ENCODE measurements around the gene TMEM215. TPM values are rescaled to one million over a fixed set of nuclear protein-coding genes. Genes with fewer than 3 reads are reported as not detected.
"Not testable (repeated sequence)": the region's sequence is repeated elsewhere in the genome, so short reads cannot be mapped to it uniquely, and the experiment has no call there.

The TMEM215 gene
- total and polyA plus RNA-seq, 9 donors, result 0.43 to 1.6 (median 0.88) TPM

DNA sequence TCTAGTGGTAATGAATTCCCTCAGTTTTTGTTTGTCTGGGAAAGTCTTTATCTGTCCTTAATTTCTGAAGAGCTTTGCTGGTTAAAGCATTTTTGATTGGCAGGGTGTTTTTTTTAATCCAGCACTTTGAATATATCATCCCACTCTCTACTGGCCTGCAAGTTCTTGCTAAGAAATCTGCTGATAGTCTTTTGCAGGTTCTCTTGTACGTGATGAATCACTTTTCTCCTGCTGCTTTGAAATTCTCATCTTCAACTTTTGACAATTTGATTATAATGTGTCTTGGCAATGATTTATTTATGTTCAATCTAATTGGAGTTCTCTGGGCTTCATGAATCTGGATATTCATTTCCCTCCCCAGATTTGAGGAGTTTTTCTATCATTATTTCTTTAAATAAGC, 8.1 kb upstream of the TMEM215 start:
- DNase-seq, result no peak
- no peaks in the 10 kb centered on the region for H3K36me3 ChIP-seq (ENCODE audit: control insufficient read depth, insufficient read depth, low read length)
- no CpG with 5 or more reads among the region's 1 CpG for WGBS (ENCODE audit: insufficient coverage)
- H3K4me3 ChIP-seq (ENCODE audit: low read length), result no peak overlapping the region
- H3K4me1 ChIP-seq (ENCODE audit: control insufficient read depth, insufficient read depth, low read length), result no peaks in the 10 kb centered on the region
- no peaks in the 10 kb centered on the region for H3K9me3 ChIP-seq (replicated peaks; ENCODE audit: control insufficient read depth, low read depth, low read length)
- H3K27ac ChIP-seq (ENCODE audit: low read length), result no peak overlapping the region
- H3K27me3 ChIP-seq (ENCODE audit: control insufficient read depth, insufficient read depth, low read length), result no peaks in the 10 kb centered on the region

- 21% methylated on average over 1 of the region's 3 CpGs for WGBS (ENCODE audit: insufficient coverage)
- Histone ChIP-seq H3K36me3 (ENCODE audit: control insufficient read depth, insufficient read depth, low read length) (no peaks in the 10 kb centered on the region), H3K27ac (ENCODE audit: low read length) (no peak overlapping the region), H3K9me3 (replicated peaks; ENCODE audit: control insufficient read depth, low read depth, low read length) (no peaks in the 10 kb centered on the region), H3K4me3 (ENCODE audit: low read length) (no peak overlapping the region), H3K4me1 (ENCODE audit: control insufficient read depth, insufficient read depth, low read length) (no peaks in the 10 kb centered on the region), H3K27me3 (ENCODE audit: control insufficient read depth, insufficient read depth, low read length) (no peaks in the 10 kb centered on the region)
- DNase-seq, result peak; percentile 12
Observed at GRCh38 chr9:32776201-32776600, 7.1 kb upstream of the TMEM215 start.

GRCh38 chr9:32782476-32783167, 718 bp upstream of the TMEM215 start:
- H3K36me3 ChIP-seq (ENCODE audit: control insufficient read depth, insufficient read depth, low read length), result no peaks in the 10 kb centered on the region
- H3K4me1 ChIP-seq (ENCODE audit: control insufficient read depth, insufficient read depth, low read length), result peaks cover 5% of the 10 kb centered on the region
- H3K27ac ChIP-seq (ENCODE audit: low read length), result no peak overlapping the region
- H3K4me3 ChIP-seq (ENCODE audit: low read length), result peak overlapping the region; percentile 33
- DNase-seq, result no peak
- 6% methylated on average over 45 of the region's 45 CpGs for WGBS (ENCODE audit: insufficient coverage)
- no peaks in the 10 kb centered on the region for H3K9me3 ChIP-seq (replicated peaks; ENCODE audit: control insufficient read depth, low read depth, low read length)
- peaks cover 33% of the 10 kb centered on the region for H3K27me3 ChIP-seq (ENCODE audit: control insufficient read depth, insufficient read depth, low read length)

DNA sequence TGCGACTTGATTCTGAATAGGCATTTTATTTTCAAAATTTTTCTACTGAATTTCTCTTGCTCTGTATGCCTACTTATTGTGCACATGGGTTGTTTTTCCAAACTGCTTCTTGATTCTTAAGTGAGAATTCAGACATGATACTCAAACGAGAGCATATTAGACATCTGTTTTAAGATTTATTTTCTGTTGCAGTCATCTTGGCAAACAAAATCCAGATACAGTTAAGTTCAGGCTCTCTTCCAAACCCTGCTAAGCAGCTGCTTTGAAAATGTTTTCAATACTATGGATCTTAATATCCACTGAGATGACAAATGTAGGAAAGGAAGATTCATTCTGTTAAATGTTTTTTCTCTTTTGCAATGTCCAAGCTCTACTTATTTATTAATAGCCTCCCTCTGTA, 4.5 kb downstream of the TMEM215 start:
- H3K4me3 ChIP-seq (ENCODE audit: low read length), result no peak overlapping the region
- H3K4me1 ChIP-seq (ENCODE audit: control insufficient read depth, insufficient read depth, low read length), result peaks cover 1% of the 10 kb centered on the region
- DNase-seq, result peak; percentile 92
- H3K36me3 ChIP-seq (ENCODE audit: control insufficient read depth, insufficient read depth, low read length), result no peaks in the 10 kb centered on the region
- no peak overlapping the region for H3K27ac ChIP-seq (ENCODE audit: low read length)
- peaks cover 22% of the 10 kb centered on the region for H3K27me3 ChIP-seq (ENCODE audit: control insufficient read depth, insufficient read depth, low read length)
- H3K9me3 ChIP-seq (replicated peaks; ENCODE audit: control insufficient read depth, low read depth, low read length), result no peaks in the 10 kb centered on the region
- no CpG with 5 or more reads among the region's 2 CpGs for WGBS (ENCODE audit: insufficient coverage)

- WGBS (ENCODE audit: insufficient coverage), result 68% methylated on average over 3 of the region's 3 CpGs
- DNase-seq; H3K27me3 ChIP-seq (ENCODE audit: control insufficient read depth, insufficient read depth, low read length); H3K4me3 ChIP-seq (ENCODE audit: low read length); H3K36me3 ChIP-seq (ENCODE audit: control insufficient read depth, insufficient read depth, low read length); H3K9me3 ChIP-seq (replicated peaks; ENCODE audit: control insufficient read depth, low read depth, low read length); H3K27ac ChIP-seq (ENCODE audit: low read length); H3K4me1 ChIP-seq (ENCODE audit: control insufficient read depth, insufficient read depth, low read length): not testable (repeated sequence)
Observed at GRCh38 chr9:32796015-32796414, 12.7 kb downstream of the TMEM215 start.

DNA sequence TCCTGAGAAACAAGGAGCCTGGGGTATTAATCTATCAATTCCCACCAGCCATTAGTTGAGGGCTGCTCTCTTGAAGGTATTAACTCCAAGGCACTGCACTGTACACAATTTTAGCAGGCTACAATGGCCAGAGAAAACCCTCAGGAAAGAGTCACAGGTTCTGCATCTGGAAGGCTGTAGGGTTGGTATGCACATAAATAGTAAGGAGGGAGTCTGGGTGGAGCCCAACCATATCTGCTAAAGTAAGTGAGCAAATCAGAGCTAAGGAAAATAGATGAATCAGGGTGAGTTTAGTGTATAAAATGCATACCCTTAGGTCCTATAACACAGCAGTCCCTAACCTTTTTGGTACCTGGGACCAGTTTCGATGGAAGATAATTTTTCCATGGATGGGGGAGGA, 18.2 kb downstream of the TMEM215 start:
- no CpG with 5 or more reads among the region's 1 CpG for WGBS (ENCODE audit: insufficient coverage)
- peaks cover 2% of the 10 kb centered on the region for H3K9me3 ChIP-seq (replicated peaks; ENCODE audit: control insufficient read depth, low read depth, low read length)
- DNase-seq, result no peak
- H3K27me3 ChIP-seq (ENCODE audit: control insufficient read depth, insufficient read depth, low read length), result no peaks in the 10 kb centered on the region
- no peak overlapping the region for H3K27ac ChIP-seq (ENCODE audit: low read length)
- H3K4me3 ChIP-seq (ENCODE audit: low read length), result no peak overlapping the region
- no peaks in the 10 kb centered on the region for H3K36me3 ChIP-seq (ENCODE audit: control insufficient read depth, insufficient read depth, low read length)
- no peaks in the 10 kb centered on the region for H3K4me1 ChIP-seq (ENCODE audit: control insufficient read depth, insufficient read depth, low read length)

DNA sequence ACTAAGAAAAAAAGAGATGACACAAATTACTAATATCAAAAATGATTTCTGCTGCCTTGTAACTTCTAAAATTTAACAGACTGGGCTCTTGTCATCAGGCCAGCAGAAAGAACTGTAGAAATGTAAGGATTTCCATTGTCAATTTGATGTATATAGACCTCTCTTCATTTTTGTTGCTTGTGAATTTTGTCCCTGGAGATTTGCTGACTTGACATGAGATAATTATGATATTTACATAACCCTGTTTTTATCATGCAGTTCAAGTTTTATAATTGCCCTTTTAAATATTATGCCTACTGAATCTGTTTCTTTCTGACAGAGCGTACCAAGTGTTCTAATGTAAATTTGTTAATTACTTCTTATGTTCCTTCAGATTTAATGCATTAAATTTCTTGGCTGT, 23.9 kb downstream of the TMEM215 start:
- no peak for DNase-seq
- H3K27me3 ChIP-seq (ENCODE audit: control insufficient read depth, insufficient read depth, low read length), result no peaks in the 10 kb centered on the region
- no peaks in the 10 kb centered on the region for H3K4me1 ChIP-seq (ENCODE audit: control insufficient read depth, insufficient read depth, low read length)
- no CpG with 5 or more reads among the region's 1 CpG for WGBS (ENCODE audit: insufficient coverage)
- no peak overlapping the region for H3K27ac ChIP-seq (ENCODE audit: low read length)
- H3K4me3 ChIP-seq (ENCODE audit: low read length), result no peak overlapping the region
- H3K9me3 ChIP-seq (replicated peaks; ENCODE audit: control insufficient read depth, low read depth, low read length), result peaks cover 2% of the 10 kb centered on the region
- H3K36me3 ChIP-seq (ENCODE audit: control insufficient read depth, insufficient read depth, low read length), result no peaks in the 10 kb centered on the region

GRCh38 chr9:32811246-32811645, 27.9 kb downstream of the TMEM215 start:
- H3K27ac ChIP-seq (ENCODE audit: low read length), result no peak overlapping the region
- peak; percentile 64 for DNase-seq
- 44% methylated on average over 1 of the region's 3 CpGs for WGBS (ENCODE audit: insufficient coverage)
- H3K4me3 ChIP-seq (ENCODE audit: low read length), result no peak overlapping the region
- H3K27me3 ChIP-seq (ENCODE audit: control insufficient read depth, insufficient read depth, low read length), result no peaks in the 10 kb centered on the region
- H3K36me3 ChIP-seq (ENCODE audit: control insufficient read depth, insufficient read depth, low read length), result no peaks in the 10 kb centered on the region
- H3K4me1 ChIP-seq (ENCODE audit: control insufficient read depth, insufficient read depth, low read length), result no peaks in the 10 kb centered on the region
- H3K9me3 ChIP-seq (replicated peaks; ENCODE audit: control insufficient read depth, low read depth, low read length), result peaks cover 2% of the 10 kb centered on the region

DNA sequence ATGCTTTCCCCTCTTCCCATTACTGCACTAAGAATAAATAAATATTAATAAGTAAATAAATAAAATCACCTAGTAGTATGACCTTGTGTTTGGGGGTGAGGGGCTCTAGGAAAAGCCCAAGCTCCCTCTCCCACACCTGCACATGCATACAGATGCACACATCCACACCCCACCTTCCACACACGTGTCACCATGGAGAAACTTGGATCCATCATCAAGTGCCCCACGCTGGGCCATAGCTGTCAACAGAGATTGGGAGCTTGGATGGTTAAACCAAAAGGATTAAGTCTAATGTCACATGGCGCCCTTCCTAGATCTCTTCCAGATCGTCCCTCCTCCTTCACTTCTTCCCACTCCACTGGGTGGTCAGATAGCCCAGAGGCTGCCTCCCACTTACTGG, 37.0 kb downstream of the TMEM215 start:
- Histone ChIP-seq H3K27me3 (ENCODE audit: control insufficient read depth, insufficient read depth, low read length) (peaks cover 4% of the 10 kb centered on the region), H3K4me1 (ENCODE audit: control insufficient read depth, insufficient read depth, low read length) (no peaks in the 10 kb centered on the region), H3K36me3 (ENCODE audit: control insufficient read depth, insufficient read depth, low read length) (no peaks in the 10 kb centered on the region), H3K9me3 (replicated peaks; ENCODE audit: control insufficient read depth, low read depth, low read length) (no peaks in the 10 kb centered on the region), H3K27ac (ENCODE audit: low read length) (no peak overlapping the region), H3K4me3 (ENCODE audit: low read length) (no peak overlapping the region)
- DNase-seq, result no peak
- WGBS (ENCODE audit: insufficient coverage), result 46% methylated on average over 2 of the region's 4 CpGs

GRCh38 chr9:32823101-32823500, 39.8 kb downstream of the TMEM215 start:
- Histone ChIP-seq H3K9me3 (replicated peaks; ENCODE audit: control insufficient read depth, low read depth, low read length) (no peaks in the 10 kb centered on the region), H3K27me3 (ENCODE audit: control insufficient read depth, insufficient read depth, low read length) (peaks cover 2% of the 10 kb centered on the region), H3K4me3 (ENCODE audit: low read length) (no peak overlapping the region), H3K4me1 (ENCODE audit: control insufficient read depth, insufficient read depth, low read length) (no peaks in the 10 kb centered on the region), H3K36me3 (ENCODE audit: control insufficient read depth, insufficient read depth, low read length) (no peaks in the 10 kb centered on the region), H3K27ac (ENCODE audit: low read length) (no peak overlapping the region)
- DNase-seq, result peak; percentile 27
- 57% methylated on average over 1 of the region's 3 CpGs for WGBS (ENCODE audit: insufficient coverage)

DNA sequence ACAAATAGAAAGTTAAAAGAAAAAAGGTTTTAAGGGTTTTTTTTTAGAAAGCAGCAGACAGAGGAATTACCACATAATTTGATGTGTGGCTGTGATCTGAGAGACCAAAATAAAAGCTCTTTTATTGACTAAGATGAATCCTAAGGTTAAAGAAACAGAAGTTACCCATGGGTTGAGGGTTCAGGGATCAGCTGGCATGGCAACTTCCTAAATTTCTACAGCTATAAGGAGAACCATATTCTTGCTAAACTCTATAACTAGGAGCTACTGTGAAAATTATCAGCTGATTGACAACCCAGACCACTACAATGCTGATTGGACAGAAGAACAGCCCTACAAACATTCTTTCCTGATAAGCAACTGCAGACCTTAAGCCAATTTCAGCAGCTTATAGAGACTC, 40.2 kb downstream of the TMEM215 start:
- no peaks in the 10 kb centered on the region for H3K36me3 ChIP-seq (ENCODE audit: control insufficient read depth, insufficient read depth, low read length)
- no peaks in the 10 kb centered on the region for H3K9me3 ChIP-seq (replicated peaks; ENCODE audit: control insufficient read depth, low read depth, low read length)
- no peak for DNase-seq
- H3K4me3 ChIP-seq (ENCODE audit: low read length), result no peak overlapping the region
- H3K4me1 ChIP-seq (ENCODE audit: control insufficient read depth, insufficient read depth, low read length), result no peaks in the 10 kb centered on the region
- H3K27me3 ChIP-seq (ENCODE audit: control insufficient read depth, insufficient read depth, low read length), result peaks cover 2% of the 10 kb centered on the region
- H3K27ac ChIP-seq (ENCODE audit: low read length), result no peak overlapping the region
